ENCODE data around the gene ARVCF.

The ARVCF gene, protein sequence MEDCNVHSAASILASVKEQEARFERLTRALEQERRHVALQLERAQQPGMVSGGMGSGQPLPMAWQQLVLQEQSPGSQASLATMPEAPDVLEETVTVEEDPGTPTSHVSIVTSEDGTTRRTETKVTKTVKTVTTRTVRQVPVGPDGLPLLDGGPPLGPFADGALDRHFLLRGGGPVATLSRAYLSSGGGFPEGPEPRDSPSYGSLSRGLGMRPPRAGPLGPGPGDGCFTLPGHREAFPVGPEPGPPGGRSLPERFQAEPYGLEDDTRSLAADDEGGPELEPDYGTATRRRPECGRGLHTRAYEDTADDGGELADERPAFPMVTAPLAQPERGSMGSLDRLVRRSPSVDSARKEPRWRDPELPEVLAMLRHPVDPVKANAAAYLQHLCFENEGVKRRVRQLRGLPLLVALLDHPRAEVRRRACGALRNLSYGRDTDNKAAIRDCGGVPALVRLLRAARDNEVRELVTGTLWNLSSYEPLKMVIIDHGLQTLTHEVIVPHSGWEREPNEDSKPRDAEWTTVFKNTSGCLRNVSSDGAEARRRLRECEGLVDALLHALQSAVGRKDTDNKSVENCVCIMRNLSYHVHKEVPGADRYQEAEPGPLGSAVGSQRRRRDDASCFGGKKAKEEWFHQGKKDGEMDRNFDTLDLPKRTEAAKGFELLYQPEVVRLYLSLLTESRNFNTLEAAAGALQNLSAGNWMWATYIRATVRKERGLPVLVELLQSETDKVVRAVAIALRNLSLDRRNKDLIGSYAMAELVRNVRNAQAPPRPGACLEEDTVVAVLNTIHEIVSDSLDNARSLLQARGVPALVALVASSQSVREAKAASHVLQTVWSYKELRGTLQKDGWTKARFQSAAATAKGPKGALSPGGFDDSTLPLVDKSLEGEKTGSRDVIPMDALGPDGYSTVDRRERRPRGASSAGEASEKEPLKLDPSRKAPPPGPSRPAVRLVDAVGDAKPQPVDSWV

DNA sequence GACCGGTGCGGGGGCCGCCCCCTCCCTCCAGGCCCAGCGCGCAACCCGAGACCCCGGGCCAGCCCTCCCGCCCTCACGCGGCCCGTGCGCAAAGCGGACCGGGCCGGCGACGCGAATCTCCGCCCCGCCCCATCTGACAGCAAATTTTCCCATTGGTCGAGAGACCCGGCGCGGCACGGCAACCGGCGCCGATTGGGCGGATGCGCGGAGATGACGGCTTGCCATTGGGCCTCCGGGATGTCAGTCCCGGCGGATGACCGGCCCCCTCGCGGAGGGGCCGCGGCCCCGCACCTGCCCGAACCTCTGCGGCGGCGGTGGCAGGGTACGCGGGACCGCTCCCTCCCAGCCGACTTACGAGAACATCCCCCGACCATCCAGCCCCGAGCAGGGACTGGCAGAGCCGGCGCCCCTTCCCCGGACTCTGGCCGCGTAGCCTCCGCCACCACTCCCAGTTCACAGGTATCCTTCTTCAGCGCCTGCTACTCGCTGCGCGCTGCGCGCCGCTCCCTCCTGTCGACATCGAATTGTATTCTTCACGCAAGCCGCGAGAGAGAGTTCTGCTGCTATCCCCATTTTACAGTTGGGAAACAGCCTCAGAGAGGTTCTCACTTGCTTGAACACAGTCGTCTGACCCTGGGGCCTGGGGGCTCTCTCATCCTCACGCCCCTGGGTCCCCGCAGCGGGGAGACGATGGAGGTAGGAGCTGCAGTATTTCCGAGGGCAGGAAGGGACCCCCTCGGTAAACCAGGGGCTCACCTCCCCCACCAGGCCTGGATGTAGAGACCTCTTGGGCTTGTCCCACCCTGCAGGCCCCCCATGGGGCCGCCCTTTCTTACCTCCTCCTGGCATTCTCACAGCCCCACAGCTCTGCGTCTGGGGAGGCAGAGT, at the start of gene ARVCF:
ARVCF (minus strand) TSS at position 90 of the 888 bp plus-strand sequence. CDS start 26,029 bp downstream, outside the sequence.
- DNase-seq, result peak; percentile 89 to 99 (median 92)
- intact Hi-C loops (cut with DNase I), result no loop called here

DNA sequence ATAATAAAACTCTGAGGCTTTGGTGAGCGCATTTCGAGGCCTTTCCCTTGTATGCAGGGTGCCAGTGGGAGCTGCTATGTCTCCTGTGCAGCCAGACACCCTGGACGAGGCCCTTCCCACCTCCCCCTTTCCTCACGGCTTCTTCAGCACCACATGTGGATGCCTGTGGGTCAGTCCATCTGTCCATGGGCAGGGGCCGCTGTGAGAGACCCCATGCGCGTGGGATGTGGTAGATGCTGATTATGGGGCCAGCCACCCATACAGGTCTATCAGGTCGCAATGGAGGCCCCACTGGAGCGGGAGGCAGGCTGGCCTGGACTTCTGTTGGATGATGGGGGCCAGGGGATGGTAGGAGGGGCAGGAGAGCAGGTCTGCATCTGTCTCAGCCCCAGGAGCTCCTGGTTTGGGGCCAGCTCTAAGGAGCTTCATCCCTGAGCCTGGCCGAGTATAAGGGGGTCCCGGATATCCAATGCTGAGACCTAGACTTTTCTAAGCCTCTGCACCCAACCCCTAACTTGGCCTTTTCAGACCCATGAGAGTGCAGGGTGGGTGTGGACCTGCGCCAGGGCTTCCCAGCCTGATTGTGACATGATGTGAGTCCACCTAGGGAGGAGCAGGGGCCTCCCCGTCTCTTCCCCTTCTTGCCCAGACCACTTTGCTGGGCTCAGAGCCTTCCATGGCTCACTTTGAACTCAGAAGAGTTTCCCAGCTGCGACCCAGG, 49.4 kb upstream of the ARVCF start:
- intact Hi-C loops (cut with DNase I), result no loop called here

DNA sequence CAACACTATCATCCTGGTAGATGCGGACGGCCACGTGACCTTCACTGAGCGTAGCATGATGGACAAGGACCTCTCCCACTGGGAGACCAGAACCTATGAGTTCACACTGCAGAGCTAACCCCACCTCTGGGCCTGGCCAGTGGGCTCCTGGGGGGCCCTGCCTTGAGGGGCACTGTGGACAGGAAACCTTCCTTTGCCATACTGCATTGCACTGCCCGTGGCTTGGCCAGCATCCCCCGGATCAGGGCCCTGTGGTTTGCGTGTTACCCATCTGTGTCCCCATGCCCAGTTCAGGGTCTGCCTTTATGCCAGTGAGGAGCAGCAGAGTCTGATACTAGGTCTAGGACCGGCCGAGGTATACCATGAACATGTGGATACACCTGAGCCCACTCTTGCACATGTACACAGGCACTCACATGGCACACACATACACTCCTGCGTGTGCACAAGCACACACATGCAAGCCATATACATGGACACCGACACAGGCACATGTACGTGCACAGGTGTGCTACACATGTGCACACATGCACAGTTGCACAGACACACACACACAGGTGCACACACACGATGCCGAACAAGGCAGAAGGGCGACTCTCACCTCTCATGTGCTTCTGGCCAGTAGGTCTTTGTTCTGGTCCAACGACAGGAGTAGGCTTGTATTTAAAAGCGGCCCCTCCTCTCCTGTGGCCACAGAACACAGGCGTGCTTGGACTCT, 48.1 kb upstream of the ARVCF start:
- intact Hi-C loops (cut with DNase I), result no loop called here
- peak in 1 of 10 donors; percentile 47 for DNase-seq

More for the DNA sequence above, 49.4 kb upstream of the ARVCF start:
- peak in 1 of 10 donors; percentile 65 for DNase-seq

DNA sequence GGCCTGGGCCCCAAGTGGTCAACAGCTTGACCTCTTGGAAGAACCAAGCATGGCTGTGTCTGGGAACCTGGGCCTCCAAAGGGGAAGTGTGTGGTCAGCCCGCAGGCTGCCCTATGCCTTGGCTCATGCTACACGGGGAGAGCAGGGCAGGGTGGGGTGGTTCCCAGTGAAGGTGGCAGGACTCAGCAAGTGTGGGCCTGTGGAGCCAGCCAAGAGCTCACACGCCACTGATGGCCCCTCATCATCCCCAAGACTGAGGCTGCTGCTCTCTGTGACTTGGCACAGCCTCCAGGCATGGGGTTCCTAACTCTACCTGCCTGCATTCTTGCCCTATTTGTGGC, 47.5 kb upstream of the ARVCF start:
- intact Hi-C loops (cut with DNase I), result no loop called here
- peak in 1 of 10 donors; percentile 77 for DNase-seq

DNA sequence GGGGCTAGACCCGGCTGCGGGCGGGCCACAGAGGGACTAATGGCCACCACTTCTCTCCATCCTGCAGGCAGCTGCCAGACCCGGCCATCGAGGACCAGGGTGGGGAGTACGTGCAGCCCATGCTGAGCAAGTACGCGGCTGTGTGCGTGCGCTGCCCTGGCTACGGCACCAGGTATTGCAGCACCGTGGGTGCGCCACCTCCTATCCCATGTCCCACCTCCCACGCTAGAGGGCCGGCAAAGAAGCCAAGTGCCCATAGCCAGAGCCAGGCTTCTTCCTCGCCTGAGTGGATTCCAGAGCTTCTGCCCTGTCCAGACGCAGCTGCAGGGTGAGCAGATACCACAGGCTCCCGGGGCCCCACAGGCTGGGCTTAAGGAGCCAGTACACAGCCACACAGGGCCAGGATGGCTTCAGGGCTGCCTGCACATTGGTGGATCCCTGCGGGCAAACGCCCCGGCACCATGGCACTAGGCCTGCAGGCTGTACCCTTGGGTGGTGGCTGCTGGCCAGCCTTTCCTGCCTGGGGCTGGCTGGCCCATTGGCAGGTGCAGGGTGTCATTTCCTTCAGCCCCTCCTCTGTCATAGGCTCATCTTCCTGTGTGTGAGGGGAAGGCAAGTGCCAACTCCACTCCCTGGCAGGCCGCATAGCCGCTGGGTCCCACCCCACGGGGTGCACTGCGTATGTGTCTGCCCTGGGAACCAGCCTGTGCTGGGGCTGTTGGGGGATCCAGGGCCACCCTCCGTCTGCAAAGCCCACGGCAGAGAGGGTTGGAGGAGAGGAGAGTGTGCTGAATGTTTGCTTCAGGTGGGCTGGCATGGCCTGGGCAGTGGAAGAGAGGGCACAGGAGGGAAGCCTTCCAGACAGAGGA, 46.9 kb upstream of the ARVCF start:
- intact Hi-C loops (cut with DNase I), result no loop called here
- DNase-seq, result peak in 1 of 10 donors; percentile 64

DNA sequence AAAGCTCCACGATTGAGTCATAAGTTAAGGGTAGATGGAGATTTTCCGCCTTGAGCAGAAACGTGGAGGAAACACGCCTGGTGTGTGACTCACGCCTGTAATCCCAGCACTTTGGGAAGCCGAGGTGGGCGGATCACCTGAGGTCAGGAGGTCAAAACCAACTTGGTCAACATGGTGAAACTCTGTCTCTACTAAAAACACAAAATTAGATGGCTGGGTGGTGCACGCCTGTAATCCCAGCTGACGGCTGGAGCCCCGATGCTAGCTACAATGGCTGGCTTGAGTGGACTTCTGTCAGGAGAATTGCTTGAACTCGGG, 46.1 kb upstream of the ARVCF start:
- intact Hi-C loops (cut with DNase I), result no loop called here
- no peak for DNase-seq

DNA sequence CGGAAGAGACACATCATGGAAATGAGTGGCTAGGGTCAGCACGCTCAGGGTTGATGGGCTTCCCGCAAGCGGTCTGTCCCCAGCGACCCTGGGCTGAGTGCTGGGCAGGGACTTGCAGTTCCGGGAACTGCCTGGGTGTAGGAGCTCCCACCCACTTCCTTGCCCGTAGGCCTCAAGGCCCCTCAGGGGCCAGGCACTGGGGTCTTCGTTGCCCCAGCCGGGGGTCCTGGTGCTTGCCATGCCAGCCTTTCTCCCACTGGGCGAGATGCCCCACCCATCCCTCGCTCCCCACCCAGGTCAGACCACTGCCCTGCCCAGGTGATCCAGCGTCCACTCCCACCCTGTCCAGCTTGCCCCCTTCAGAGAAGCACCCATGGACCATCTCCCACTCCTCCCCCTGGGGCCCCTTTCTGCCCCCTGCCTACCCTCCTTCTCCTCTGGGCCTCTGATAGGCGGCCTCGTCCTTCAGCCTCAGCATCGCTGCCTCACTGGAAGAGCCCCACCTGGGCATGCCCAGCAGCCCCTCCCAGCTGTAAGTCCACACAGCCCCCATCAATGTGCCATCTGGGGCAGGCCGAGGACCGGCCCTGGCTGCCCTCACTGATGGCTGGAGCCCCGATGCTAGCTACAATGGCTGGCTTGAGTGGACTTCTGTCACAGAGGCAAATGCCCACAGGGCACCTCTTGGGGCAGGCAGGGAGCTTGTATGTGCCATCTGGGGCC, 45.6 kb upstream of the ARVCF start:
- DNase-seq, result peak in 2 of 10 donors; percentile 70 to 77
- intact Hi-C loops (cut with DNase I), result no loop called here

DNA sequence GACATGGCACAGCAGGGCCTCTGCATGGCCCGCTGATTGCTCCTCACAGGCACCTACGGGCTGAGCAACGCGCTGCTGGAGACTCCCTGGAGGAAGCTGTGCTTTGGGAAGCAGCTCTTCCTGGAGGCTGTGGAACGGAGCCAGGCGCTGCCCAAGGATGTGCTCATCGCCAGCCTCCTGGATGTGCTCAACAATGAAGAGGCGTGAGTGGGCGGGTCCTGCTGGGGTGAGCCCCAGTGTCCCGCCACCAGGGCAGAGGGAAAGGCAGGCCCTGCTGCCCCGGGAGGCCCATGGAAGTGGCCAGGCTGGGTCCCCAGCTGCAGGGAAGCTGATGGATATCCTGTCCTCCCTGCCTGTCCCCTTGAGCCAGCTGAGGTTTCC, 44.8 kb upstream of the ARVCF start:
- intact Hi-C loops (cut with DNase I), result no loop called here
- DNase-seq, result peak in 7 of 10 donors; percentile 29 to 91 (median 56)

DNA sequence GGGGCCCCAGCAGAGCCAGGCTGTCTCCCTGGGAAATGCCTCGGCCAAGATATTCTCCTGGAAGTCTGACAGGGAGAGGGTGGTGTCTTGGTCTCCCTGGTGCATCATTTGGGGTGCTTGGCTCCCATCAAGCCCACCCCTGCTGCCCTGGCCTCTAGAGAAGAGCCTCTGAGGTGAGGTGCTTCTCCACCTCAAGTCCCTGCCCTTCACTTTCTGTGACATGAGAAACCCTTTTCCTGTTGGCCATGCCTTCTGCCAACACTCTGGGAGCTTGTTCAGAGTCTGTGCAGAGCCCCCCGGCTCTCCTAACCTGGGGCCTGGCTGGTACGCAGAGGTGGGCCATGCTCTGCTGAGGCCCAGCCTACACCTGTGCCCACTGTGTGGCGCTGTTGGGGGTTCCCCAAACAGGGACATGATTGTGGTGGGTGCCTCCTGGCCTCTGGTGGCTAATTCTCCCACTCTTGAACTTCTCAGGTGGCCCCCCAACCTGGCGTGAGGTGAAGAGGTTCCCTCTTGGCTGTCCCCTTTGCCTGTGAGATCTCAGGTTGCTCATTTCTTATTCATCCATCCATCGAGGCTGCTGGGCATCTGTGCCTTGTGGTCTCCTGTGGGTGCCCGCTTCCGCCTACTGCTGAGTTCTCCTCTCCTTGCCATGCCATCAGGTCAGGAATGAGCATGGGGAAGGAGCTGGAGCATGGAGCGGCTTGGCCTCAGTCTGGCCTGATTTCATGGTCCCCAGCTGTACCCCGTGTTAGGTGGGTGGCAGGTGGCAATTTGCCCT, 44.3 kb upstream of the ARVCF start:
- intact Hi-C loops (cut with DNase I), result no loop called here
- DNase-seq, result peak in 1 of 10 donors; percentile 75

DNA sequence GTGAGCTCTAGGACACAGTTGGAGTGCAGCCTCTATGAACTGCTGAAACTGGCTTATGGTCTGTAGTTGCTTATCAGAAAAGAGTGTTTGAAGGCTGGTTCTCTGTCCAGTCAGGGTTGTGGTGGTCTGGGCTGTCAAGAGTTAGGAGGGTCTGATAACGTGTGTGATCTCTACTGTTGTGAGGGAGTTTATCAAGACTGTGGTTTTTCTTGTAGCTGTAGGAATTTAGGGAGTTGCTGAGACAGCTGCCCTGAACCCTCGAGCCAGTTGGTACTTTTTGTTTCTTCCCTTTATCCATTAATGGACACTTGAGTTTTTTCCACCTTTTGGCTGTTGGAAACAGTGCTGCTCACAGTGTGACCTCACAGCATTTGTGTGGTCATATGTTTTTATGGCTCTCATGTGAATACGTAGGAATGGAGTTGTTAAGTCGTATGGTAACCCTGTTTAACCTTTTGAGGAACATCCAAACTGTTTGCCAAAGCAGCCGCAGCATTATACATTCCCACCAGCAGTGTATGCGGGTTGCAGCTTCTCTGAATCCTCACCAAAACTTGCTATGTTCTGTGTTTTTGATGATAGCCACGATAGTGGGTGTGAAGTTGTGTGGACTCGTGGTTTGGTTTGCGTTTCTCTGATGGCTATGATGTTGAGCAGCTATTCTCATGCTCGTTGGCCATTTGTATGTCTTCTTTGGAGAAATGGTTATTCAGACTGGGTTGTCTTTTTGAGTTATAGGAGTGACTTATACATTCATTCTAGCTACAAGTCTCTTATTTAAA, 42.6 kb upstream of the ARVCF start:
- intact Hi-C loops (cut with DNase I), result no loop called here
- DNase-seq, result no peak

DNA sequence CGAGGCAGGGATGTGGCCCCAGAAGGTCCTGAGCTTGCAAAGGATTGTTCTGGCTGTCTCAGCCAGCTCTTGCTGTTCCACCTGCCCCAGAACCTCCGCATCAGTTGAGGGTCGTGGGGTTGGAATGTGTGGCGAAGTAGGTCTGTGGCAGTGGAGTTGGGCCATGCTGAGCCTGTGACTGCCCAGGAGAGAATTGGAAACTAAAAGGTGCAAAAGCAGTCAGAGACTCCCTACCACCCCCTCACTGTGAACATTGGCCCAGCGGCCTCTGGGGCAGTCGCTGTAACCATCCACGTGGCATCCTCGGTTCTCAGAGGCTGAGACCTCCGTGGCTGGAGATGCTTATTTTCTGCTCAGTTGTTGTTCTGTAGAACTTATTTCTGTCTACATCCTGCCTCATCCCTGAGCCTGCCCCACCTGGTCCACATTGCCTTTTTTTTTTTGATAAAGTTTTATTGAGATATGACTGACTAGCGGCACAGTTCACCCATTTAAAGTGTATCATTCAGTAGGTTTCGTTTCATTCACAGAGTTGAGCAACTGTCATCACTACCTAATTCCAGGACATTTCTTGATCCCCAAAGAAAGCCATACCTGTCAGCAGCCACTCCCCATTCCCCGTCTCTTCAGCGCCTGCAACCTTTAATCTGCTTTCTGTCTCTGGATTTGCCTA, 41.1 kb upstream of the ARVCF start:
- peak in 2 of 10 donors; percentile 35 to 50 for DNase-seq

DNA sequence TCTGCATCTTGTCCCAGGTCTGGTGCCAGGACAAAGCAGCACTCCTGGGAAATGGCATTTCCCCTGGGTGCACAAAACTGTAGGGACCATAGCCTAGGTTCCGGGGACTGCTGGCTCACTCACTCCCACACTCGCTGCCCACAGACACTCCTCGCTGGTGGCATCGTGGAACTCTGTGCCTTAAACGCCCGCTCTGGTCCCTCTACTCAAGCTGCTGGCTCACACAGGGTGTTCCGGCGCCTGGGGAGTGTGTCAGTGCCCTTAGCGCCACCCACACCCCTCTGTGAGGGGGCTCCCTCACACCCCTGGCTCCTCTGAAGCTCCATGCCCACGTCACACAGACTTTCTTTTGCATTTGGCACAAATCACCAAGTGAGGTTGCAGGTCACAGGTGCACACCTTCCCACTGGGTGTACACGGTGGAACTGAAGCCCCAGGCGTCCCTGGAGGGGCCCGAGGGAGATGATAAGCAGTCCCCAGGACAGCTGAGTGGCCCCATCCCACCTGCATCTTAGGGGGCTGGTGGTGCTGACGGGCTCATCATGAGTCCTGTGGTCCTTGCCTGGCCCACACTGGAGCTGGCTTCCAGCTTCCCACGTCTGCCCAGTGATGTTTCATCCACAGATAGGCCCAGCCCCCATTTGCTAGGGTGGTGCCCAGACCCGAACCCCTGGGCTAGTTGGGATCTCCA, 40.2 kb upstream of the ARVCF start:
- intact Hi-C loops (cut with DNase I), result no loop called here
- peak in 3 of 10 donors; percentile 48 to 75 (median 65) for DNase-seq

More for the DNA sequence above, 41.1 kb upstream of the ARVCF start:
- intact Hi-C loops (cut with DNase I), result no loop called here

DNA sequence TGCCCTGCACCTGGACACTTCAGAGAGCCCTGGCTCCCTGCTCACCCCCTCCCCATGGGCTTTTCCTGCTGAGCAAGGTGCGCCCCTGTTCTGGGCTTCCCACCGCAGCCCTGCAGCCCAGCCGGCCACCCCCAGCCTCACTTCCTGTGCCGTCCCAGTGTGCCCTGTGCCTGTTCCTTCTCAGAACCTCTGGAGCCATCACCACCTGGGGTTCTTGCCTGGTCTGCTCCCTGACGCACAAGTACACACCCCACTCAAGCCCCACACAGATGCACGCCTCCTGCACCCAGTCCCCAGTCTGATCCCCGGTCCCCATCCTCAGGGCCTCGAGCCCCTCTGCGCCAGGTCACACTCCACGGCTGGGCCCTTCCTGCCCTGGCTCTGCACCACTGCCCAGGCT, 39.5 kb upstream of the ARVCF start:
- peak in 1 of 10 donors; percentile 69 for DNase-seq
- intact Hi-C loops (cut with DNase I), result no loop called here

DNA sequence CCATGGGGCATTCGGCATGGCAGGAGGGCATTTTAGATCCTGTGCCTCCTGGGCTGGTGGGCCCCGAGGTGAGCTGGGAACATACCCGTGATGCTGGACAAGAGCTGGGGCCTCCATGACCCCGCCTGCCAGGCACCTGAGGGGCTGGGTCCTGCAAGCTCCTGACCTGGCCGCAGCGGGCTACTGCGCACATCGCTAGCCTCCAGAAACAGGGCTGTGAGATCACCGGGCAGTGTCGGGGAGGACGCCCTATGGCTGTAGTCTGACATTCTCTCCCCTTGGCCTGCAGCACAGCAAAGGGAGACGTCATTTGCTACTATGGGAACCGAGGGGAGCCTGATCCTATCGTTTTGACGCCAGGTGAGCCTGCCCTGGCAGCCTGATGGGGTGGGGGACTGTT, 39.0 kb upstream of the ARVCF start:
- peak in 1 of 10 donors; percentile 71 for DNase-seq
- intact Hi-C loops (cut with DNase I), result no loop called here

DNA sequence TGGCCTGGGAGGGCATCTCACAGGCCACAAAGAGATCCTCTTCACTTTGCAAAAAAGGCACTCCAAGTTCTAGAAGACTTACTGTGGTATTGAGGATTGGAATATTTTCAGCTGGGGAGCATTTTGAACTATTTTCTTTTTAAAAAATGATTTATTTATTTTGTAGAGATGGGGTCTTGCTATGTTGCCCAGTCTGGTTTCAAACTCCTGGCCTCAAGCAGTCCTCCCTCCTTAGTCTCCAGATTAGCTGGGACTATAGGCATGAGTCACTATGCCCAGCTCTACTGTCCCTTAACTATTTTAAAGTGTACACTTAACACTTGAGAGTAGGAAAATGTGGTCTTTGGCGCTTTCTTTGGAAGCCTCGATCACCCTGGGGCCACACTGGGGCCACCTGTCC, 38.5 kb upstream of the ARVCF start:
- intact Hi-C loops (cut with DNase I), result no loop called here
- DNase-seq, result no peak

Data from posterior cingulate gyrus (tissue), 11 donors.